IPS-NIHi7 (cell line): Measurements from ENCODE around the gene C21orf91.
A peak's percentile ranks its signal among the peaks of the same experiment; 100 is the strongest.

ENCODE experiments used
- DNase-seq: peaks from one replicate; pipeline ENCODE4 v3.0.0; 2012; ENCODE audit warnings: mixed read lengths; ENCODE audit errors: extremely low spot score

The C21orf91 gene

DNA sequence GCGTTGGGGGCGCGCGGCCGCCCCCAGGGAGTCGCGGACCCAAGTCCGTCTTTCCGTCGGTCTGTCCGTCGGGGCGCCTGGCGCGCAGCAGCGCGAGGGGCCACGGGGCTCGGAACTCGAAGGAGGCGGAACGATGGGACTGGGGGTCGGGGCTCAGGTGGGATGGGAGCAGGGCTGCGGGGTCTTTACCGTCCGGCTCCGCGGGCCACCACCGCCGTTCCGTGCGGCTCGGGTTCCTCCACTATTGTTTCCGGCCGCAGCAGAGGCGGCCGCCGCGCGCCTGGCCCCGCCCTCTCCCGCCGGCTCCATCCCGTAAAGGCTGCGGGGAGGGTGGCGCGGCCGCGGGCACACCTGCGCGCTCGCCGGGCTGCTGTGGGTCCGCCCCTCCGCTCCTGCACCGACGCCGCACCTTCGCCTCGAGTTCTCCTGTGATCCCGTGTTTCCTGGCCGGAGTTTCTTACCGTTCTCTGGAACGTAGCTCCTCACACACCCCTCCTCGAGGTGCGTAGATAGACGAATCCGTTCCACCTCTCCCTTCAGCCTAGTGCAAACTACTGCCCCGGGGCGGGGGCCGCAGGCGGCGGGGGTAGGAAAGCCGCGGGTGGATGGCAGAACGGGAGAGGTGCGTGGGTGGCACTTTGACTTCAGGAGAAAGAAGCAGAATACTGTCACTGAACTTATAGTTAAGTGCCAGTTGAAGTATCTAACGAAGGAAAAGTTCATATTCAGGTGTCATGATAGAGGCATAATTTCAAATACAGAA lies at the start of gene C21orf91:
Gene C21orf91 (minus strand): TSS at position 243 of the 763 bp plus-strand sequence. CDS start 1,038 bp downstream, outside the sequence.
- peak; percentile 89 for DNase-seq

DNA sequence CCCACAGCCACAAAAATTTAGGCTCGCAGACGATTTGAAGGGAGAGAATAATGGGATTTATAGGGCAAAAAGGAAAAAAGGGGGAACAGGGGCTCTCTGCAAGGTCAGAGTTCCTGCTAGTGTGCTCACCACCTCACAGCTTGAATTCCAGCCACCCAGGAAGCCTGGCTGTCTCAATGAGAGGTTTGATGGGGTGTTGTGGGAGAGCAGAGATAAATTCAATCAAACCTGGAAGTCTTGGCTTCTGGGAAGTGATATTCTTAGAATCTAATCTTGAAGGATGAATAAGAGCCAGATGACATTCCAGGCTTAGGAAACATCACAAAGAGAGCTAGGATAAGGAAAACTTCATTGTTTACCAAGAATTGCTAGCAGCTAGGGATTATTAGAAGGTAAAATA lies 47.4 kb upstream of the C21orf91 start:
- DNase-seq: no peak

DNA sequence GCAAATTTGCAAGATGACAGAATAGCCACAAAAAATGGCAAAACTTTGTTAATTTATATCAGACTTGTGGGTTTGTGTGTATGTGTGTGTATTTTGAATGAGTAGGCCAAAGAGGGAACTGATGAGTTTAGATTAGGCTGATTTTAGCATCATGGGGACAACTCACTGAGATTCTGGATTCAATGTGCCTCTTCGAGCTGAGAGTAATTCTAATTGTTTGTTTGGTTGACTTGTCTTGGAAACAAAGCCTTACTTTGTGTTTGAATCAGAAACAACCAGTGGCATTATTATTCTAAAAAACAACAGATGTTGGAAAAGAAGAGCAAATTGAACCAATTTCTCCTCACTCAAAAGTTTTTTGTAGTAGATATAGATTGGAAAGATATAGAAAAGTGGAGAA lies 40.5 kb upstream of the C21orf91 start:
- DNase-seq: no peak

DNA sequence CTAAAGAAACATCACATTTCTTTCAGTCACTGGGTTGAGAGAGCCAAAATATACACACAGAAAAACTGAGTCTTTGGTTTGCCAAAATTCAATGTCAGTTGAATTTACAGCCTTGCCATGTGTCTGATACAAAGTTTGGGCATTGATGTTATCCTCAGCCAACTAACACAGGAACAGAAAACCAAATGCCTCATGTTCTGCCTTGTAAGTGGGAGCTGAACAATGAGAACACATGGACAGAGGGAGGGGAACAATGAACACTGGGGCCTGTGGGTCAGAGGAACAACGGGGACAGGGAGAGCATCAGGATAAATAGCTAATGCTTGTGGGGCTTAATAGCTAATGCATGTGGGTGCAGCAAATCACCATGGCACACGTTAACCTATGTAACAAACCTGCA lies 39.6 kb upstream of the C21orf91 start:
- DNase-seq: no peak

DNA sequence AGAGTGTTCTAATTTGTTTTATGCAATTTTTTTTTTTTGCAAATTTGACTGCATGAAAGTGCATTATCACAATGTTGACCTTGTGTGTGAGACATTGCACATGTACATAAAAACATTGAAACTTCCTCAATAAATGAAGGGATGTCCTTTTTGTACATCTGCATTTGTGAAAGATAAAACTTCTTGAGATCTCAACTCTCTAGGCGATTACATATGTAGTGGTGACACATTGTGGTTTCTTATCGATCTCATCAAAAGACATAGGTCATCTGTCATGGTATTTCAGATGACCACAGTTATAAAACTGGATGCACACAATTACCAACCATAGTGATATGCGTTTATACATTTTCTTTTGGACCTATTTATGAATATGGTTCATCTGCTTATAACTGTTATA lies 35.6 kb upstream of the C21orf91 start:
- no peak for DNase-seq

DNA sequence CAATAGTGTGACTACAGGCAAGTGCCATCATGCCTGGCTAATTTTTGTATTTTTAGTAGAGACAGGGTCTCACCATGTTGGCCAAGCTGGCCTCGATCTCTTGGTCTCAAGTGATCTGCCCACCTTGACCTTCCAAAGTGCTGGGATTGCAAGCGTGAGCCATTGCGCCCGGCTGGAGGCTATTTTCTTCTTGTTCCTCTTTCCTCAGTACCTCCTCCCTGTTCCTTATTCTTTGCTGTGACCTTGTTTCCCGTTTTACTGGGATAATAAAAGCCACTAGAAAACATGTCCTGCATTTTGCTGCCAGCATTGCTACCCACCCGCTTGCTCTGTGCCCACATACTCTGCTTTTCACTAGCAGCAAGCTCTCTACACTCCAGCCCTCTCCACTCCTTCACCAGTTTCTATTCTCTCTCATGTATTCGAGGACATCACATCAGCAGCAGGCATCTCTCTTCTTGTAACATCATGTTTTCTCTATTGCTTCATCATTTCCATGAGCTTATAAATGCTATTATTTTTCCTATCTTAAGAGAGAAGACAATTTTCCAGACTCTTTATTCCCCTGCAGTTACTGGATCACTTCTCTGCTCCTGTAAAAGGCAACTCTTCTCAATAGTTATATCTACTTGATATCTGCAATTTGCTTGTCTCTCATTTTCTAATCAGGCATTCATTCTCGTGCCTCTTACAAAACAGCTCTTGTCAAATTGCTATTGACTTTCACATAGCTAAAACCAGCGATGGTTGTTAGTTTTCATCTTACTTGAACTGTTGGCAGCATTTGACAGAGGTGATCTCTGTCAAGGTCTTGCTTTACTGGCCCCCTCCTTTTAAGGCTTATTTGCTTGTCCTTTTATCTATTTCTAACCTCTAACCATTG lies 34.5 kb upstream of the C21orf91 start:
- no peak for DNase-seq

DNA sequence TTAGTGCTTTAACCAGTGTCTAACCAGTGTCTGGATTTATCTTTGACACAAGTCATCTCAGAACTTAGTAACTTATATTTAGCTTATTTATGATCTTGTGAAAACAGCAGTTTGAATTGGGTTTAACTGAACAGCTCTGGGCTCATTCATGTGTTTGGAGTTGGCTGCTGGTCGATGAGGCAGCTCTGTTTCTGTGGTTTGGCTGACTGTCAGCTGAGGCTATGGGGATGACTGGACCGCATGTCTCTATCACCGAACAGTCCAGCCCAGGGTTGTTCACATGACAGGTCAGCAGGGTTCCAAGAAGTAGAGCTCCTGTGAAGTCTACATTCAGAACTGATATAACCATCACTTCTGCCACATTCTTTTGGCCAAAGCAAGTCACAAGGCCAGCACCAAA lies 29.1 kb upstream of the C21orf91 start:
- DNase-seq: no peak

DNA sequence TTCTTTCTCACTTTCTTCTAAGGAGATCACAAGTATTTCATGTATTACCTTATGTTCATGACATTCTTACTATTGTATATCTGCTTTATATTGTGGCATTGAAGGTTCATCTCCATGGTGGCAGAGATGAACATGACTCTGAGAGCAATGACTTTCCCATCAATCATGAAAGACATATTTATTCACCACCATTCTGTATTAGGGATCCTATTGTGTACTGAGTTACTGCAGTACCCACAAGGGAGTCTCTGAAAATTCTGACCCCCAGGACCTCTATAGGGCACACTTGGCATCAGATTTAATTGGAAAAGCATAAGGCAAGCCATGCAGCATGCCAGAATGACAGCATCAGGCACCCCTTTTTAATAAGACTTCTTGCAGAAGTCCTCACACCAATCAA lies 21.9 kb upstream of the C21orf91 start:
- no peak for DNase-seq

DNA sequence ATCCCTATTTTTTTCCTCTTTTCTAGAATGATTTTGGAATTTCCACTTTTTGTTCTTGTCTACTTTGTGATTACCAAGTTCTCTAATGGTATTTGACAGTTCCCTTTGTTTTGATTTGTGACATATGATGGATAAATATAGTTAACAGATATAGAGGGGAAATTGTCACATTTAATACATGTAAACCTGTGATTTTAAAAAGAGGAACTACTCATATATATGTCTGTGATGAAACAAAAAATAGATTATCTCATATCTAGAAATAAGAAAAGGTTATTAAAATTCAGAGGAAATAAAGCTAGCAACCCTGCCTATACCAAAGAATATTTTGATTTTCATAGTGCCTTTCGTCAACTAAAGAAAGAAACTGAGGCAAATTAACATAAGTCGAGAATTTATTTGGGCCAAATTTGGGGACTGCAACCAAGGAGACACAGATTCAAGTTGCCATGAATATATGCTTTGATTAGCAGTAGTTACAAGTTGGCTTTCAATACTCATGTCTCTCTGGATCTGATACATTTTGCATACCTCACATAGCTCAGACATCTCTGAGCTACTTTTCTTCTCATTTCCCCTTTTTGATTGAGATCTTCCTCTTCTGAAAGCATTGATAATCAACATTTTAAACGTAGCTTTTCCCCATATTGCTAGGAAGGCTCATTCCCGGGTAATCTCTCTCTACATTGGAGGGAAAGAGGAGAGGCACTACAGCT lies 15.6 kb upstream of the C21orf91 start:
- DNase-seq: no peak

DNA sequence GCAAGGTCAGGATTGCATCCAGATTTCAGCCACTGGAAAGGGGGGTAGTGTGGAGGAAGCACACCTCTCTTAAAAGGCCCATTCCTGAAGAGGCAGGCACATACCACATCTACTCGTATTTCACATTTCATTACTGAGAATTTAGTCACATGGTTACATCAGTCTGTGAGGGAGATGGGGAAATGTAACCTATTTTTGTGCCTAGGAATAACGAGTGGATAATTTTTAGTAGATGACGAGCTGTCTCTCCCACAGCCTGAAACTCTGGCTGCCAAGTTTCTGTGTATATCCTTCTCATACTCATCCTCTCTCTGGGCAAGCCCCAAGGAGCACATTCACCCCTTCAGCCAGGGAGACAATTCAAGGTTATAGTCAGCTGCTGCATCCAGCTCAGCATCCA lies 10.3 kb upstream of the C21orf91 start:
- no peak for DNase-seq

DNA sequence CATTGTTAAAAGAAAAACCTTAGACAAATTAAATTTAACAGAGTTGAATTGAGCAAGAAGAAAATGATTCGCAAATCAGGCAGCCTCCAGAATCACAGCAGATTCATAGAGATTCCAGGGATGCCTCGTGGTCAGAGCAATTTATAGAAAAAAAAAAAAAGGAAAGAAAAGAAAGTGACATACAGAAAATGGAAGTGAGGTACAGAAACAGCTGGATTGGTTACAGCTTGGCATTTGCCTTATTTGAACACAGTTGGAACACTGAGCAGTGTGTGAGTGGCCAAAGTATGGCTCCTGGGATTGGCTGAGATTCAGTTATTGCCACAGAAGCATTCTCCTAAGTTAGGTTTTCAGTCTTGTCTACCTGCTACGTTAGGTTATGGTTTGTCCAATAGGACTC lies 9.1 kb upstream of the C21orf91 start:
- no peak for DNase-seq

DNA sequence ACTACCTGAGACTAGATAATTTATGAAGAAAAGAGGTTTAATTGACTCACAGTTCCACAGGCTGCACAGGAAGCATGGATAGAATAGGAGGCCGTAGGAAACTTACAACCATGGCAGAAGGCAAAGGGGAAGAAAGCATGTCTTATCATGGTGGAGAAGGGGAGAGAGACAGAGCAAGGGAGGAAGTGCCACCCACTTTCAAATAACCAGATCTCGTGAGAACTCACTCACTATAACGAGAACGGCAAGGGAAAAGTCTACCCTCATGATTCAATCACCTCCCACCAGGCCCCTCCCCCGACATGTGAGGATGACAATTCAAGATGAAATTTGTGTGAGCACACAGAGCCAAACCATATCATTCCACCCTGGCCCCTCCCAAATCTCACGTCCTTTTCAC lies 4.7 kb upstream of the C21orf91 start:
- no peak for DNase-seq

DNA sequence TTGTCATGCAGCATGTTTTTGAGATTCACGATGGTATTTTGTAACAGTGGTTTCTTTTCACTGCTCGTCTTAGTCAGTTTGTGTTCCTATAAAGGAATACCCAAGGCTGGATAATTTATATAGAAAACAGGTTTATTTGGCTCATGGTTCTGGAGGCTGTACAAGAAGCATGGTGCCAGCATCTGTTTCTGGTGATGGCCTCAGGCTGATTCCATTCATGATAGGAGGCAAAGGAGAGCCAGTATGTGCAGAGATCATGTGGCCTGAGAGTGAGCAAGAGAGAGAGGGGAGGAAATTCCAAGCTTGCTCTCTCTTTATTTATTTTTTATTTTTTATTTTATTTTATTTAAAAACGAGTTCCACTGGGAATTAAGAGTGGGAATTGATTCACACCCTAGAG lies 2.0 kb upstream of the C21orf91 start:
- DNase-seq: no peak

DNA sequence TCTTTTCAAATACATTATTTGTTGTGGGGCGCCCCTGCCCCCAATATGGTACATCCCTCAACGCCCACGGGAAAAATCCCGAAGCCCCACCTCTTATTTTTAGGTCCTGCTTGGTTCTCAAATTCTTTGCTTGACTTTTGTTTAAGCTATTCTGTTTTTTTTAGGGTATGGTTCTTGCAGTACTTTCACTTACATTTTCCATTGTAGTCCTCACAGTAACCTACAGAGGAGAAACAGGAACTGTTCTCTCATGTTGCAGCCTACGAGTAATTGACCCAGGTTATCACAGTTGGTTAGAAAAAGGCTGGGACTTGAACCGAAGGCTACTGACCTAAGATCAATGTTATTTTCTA lies 697 bp upstream of the C21orf91 start:
- DNase-seq: peak; percentile 22

DNA sequence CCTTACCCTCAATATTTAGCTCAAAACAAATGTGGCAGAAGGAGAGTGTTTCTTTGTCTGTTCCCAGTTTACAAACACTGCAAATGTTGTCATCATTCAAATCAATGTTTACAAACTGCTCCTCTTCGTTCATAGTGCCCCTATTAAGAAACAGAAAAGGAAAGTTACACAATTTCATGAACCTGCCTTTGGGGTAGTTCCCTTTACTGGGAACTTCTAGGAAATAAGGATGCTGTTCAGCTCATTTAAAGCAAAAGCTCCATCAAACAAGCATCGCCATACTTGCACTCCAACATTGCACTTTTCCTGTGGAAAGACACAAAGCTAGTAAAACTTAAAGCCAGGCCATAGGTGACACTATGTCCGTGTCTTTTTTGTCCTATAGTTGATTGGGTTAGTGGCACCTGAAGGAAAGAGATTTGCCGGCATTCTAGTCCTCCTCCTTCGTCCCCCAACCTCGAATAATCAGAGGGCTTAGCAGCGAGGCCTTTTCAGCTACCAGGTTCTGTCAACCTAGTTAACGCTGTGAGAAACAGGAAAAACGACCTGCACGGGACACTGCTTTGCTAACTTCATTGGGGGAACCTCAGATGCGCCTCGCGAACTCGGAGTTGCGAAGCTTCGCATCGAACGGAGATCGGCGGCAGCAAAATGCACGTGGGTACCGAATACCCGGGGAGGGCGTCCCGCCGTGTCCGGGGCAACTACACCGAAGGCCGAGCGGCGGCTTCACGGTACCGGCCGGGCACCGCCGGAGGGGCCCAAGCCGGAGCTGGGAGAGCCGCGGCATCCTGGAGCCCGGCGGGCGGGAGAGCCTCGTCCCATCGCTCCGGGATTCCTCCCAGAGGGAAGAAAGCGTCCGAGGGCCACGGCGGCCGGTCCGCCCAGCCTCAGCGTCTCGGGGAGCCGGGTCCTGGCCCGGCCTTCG lies 706 bp downstream of the C21orf91 start:
- DNase-seq: peak; percentile 40

DNA sequence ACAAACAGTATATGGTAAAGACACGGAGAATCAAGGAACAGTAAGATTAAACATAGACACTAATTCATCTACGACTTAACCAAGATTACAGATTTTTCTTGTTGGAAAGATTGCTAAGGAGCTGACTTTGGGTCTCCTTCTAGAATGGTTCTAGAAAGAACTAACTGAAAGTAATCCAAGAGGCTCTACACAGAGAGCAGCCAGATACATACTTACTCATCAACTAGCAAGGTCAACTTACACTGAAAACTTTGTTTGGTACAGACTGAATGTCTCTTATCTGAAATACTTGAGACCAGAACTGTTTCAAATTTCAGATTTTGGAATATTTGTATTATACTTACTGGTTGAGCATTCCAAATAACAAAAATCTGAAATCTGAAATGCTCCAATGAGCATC lies 5.8 kb downstream of the C21orf91 start:
- no peak for DNase-seq

DNA sequence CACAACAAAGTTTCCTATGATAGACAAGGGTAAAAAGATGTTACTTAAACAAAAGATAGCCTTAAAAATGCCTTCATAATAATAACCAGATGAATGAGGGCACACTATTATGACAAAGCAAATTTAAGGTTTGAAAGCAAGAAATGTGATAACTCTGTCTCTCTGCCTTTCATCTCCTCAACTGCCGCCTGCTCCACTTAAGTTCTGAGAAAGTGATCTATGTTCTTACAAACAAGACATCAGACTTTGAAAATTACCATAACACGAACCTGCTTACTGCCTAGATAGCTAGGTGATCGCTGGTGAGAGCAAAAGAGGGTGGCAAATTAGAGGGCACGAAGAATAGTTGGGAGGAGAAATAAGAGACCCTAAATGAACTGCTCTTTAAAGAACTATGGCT lies 13.2 kb downstream of the C21orf91 start:
- DNase-seq: no peak

DNA sequence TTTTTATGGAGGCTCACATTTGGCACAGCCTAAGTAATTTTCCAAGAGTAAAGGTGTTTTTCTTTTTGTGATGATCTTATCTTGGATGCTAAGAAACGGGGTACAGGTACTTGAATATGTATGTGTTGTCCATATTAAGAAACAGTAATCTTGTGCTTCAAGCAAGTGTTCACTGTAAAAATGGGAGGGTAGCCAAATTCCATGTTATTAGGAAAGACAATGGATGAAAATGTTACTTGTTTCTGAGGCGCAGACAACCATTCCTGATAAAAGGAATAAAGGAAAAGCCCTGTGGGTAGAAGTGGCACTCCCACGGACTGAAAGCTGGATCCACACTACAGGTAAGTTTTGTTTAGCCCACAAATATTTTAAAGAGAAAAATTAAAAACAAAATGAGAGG lies 15.6 kb downstream of the C21orf91 start:
- no peak for DNase-seq

DNA sequence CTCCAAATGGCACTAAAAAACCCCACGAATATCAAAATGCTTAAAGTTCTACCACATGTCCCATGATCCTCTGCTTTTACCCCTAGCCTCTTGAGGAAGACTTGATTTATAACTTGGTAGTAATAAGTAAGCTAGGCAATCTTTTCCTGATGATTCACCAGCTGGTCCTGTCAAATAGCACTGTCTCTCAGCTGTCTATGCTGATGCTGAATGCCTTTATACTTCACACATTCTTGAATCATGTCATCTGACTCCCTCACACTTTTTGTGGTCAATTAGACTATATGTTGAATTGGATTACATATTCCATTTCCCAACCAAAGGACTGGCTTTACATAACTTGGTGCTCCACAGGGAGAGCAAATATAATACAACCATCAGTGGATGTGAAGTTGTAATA lies 16.6 kb downstream of the C21orf91 start:
- no peak for DNase-seq

DNA sequence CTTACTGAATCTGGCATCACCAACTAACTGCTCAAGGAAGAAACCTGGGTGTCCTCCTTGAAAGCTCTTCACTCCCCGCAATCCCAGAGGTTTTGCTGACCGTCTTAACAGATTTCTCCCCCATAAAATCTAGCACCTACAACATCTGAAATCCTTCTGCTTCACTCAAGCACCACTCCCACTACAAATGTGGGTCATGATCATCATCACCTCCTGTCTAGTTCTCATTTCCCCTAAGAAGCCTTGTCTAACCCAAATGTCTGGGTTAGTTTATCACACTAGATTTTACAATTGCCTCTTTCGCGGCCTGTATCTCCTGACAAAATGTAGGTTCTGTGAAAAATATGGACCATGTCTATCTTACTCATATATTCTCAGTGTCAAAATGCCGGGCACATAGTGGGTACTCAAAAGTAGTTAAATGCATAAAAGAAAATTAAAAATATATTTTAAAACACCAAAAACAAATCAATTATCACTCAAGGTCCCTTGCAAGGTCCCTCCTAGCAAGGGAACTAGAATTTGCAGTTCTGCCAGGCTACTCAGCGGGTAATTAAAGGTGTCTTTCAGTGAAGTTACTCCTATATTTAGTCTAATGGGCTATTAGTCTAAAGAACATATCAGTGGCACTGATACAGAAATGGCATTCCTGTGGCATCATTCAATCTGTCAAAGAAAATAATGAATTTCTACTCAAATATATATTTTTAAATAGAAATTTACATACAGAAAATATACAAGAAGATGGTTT lies 19.6 kb downstream of the C21orf91 start:
- DNase-seq: no peak

DNA sequence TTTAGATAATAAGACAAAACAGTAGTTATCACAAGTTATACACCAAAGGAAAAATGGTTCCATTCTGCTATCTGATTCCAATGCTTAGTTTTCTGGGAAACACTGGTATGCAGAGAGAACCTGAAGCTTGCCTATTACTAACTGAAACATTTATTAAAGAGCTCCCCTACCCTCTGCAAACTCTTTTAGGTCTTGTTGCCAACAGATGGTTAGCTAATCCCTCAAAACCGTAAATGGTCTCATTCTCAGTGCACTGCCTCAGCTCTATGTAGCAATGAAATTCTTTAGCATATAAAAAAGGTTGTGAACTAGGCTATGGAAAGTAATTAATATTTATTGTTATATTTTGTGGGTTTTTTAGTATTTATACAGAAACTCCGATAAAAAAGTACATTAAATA lies 20.4 kb downstream of the C21orf91 start:
- DNase-seq: no peak
